ENCODE measurements around the gene SRF.
A peak's percentile ranks its signal among the peaks of the same experiment; 100 is the strongest.
"Not testable (repeated sequence)": the region's sequence is repeated elsewhere in the genome, so short reads cannot be mapped to it uniquely, and the experiment has no call there.

SRF gene

DNA sequence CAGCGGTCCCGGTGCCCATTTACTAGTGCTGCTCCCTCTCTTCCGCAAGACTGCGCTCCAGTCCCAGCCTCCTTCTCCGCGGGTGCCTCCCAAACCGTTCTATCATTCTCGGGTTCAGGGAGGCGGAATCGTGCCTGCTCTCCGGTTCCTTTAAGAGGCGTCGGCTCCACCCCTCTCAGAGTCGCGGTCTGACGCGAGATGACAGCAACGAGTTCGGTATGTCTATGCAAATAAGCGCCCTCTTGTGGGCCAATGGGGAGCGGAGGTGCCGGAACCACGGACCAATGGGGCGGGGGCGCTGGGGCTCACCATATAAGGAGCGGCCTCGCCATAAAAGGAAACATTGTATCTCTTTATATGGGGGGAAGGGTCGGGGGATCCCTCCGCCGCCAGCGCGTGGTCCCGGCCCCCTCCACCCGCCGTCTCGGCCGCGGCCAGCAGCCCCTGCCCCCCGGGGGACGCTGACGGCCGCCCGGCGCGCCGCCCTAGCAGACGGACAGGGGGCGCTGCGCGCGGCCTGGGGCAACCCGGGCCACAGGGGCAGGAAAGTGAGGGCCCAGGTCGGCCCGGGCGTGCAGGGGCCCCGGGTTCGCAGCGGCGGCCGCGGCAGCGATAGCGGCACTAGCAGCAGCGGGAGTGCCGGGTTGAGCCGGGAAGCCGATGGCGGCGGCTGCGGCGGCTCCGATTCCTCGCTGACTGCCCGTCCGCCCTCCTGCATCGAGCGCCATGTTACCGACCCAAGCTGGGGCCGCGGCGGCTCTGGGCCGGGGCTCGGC, at the start of gene SRF:
Gene SRF (plus strand): TSS at position 339 of the 776 bp plus-strand sequence. CDS start 388 bp downstream, at position 727.
- peak; percentile 98 to 99 for DNase-seq (ENCODE audit: low read depth in 2 of 2)

DNA sequence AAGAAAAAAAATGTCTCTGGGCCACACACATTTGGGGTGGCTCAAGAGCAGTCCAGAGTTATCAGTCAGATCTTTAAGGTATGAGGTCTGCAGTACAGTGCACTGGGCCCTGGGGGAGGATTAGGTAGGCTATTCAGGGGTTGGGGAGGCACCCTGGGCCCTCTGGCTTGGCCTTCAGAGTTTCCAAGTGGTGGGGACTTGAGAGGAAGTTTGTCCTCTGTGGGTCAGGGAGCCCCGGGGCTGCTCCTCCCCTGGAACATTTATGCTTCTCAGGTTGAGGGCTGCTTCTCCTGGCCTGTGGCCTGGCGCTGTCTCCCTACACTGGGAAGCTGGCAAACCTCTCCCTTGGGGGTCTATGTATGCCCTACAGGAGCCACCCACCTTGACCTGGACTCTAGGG, 48.9 kb upstream of the SRF start:
- no peak for DNase-seq (ENCODE audit: low read depth in 2 of 2)

DNA sequence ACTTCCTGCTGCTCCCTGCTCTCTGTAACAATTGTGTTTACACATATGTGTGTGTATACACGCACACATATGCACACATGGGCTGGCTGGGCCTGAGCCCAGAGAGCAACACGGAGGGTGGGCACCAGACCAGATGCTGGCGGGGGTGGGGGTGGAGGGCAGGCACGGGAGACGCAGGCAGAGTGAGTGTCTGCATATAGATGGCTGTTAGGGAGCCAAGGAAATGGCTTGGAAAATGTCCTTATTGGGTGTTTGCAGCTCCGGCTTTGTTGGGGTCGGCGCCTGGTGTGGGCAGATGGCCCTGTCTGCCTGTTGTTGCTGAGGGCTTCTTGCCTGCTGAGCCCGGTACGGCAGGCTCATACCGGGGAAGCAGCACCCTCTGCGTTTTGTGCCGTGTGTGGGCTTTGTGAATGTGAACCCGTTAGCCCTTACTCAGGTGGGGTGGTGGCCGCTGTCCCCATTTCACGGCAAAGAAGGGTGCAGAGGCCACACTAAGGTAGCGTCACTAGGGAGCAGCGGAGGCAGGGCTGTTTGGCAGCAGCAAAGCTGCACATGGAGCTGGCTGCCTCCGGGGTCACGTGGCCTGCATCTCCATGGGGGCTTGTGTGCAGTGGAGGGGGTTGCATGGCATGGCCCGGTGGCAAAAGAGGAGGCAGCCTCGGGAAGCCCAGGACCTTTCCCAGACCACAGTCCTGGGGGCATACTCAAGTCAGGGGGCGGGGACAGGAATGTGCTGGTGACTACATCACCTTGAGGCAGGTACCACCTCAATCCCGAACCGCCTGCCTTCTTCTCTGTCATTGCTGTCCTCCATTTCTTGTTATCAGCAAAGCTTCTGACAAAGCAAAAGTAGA, 47.4 kb upstream of the SRF start:
- DNase-seq (ENCODE audit: low read depth in 2 of 2), result no peak

DNA sequence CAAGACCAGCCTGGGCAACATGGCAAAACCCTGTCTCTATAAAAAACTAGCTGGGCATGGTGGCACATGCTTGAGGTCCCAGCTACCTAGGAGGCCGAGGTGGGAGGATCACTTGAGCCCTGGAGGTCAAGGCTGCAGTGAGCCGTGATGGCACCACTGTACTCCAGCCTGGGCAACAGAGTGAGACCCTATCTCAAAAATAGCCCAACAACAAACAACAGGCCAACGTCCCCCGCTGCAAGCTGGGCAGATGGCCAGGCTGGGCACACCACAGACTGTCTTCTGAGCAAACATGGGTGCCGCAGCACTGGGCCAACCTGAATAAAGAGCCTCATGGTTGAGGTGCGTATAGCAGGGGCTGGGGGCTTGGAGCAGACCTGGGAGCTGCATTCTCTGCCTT, 46.6 kb upstream of the SRF start:
- no peak for DNase-seq (ENCODE audit: low read depth in 2 of 2)

DNA sequence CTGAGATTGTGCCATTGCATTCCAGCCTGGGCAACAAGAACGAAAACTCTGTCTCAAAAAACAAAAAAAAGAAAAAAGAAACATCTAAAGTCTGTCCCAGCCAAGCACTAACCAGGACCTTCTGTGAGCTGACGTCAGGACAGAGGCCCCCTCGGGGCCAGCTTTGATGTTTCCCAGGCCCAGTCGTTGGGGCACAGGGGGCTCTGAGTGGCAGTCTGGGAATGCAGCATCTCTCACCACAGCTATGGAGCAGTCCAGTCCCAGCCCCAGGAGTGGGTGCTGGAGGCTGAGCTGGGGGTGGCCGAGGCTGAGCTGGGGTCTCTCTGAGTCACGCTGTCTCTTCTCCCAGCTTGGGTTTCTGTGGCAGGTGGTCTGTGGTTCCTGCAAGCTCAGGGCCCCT, 46.0 kb upstream of the SRF start:
- DNase-seq (ENCODE audit: low read depth in 2 of 2), result no peak

DNA sequence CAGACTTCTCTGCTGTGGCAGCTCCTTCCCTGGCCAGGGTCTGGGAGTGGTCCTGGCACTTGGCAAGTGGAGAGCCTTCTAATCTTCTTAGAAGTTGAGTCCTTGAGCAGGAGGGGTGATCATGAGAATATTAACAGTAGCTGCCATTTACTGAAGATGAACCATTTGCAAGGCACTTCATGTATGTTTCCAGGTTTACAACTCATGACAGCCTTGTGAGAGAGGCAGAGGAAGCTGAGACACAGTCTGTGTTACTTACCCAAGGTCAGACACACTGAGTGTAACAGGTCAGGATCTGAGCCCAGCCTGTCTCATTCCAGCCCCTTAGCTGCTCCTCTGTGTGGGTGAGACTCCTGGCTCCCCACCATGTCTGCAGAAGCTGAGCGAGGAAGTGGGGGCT, 45.5 kb upstream of the SRF start:
- DNase-seq (ENCODE audit: low read depth in 2 of 2), result no peak

DNA sequence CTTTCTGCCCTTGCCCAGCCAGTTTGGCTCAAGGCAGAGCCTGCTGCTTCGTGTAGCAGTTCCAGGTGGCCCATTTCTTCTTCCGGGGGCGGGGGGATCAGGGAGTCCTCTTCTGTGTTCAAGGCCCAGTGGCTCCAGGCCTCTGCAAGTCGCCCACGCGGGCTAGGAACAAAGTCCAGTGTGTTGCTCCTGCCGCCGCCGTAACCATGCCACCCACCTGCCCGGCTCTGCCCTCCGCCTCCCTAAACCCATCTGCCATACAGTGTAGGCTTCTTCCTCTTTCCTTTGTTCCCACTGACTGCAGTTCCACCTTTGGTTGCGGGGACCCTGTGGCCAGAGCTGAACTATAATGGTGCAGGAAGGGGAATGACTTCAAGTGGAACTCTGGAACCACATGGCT, 43.9 kb upstream of the SRF start:
- no peak for DNase-seq (ENCODE audit: low read depth in 2 of 2)

DNA sequence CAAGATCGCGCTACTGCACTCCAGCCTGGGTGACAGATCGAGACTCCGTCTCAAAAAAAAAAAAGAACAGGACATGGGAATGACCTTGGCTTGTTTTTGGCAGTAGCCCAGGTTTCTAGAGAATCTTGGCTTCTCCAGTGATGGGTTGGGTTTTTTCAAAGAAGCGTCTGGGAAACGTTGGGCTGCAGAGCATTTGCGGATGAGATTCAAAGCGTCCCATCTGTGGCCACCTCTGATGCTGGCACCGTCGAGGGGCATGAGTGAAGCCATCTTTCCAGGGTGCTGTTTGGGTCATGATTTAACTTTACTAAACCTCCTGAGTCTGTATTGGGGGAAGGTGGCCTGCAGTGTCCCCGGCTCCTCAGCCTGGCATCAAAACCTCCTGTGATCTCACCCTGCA, 43.2 kb upstream of the SRF start:
- DNase-seq (ENCODE audit: low read depth in 2 of 2), result no peak

DNA sequence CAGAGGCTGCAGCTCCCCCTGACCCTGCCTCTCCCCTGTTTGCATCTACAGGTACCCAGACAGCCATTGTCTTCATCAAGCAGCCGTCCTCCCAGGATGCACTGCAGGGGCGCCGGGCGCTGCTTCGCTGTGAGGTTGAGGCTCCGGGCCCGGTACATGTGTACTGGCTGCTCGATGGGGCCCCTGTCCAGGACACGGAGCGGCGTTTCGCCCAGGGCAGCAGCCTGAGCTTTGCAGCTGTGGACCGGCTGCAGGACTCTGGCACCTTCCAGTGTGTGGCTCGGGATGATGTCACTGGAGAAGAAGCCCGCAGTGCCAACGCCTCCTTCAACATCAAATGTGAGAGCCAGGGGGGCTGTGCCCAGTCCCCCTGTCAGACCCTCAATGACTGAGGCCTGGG, 42.1 kb upstream of the SRF start:
- no peak for DNase-seq (ENCODE audit: low read depth in 2 of 2)

DNA sequence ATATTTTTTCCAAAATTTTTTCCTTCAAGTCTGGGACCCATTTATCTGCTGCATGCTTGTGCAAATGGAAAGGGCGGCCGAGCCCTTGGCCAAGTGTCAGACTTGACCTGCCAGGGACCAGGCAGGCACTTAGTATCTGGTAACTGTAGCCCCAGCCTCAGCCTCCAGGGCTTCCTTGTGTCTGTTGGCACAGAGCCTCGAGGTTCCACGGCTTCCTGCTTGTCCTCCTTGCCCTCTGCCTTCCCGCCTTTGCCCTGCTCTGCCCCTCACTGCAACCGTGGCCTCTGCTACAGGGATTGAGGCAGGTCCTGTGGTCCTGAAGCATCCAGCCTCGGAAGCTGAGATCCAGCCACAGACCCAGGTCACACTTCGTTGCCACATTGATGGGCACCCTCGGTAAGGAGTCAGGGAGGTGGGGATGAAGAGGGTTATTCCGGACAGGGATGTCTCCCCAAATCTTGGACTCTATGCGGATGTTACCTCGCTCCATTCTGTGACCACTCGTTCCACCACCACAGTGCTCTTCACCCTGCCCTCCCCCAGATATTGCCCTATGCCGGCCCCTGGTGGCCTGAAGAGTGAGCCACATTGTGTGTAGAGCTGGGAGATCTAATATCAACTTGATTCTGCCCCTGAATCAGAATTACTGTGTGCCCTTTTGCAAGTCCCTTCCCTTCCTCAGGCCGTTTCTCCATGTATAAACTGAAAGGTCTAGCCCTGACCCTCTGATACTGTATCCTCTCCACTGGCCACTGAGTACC, 41.5 kb upstream of the SRF start:
- DNase-seq (ENCODE audit: low read depth in 2 of 2), result no peak

DNA sequence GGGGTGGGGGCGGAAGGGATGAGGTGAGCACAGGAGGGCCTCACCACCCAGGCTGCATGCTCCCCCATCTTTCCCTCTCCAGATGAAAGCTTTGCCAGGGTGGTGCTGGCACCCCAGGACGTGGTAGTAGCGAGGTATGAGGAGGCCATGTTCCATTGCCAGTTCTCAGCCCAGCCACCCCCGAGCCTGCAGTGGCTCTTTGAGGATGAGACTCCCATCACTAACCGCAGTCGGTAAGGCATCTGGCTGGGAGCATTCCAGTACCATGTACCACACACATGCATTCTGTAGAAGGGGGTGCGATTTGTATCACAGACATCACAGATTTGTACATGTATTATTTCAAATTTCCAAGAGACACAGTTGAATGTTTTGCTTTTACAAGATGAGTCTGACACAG, 40.6 kb upstream of the SRF start:
- no peak for DNase-seq (ENCODE audit: low read depth in 2 of 2)

DNA sequence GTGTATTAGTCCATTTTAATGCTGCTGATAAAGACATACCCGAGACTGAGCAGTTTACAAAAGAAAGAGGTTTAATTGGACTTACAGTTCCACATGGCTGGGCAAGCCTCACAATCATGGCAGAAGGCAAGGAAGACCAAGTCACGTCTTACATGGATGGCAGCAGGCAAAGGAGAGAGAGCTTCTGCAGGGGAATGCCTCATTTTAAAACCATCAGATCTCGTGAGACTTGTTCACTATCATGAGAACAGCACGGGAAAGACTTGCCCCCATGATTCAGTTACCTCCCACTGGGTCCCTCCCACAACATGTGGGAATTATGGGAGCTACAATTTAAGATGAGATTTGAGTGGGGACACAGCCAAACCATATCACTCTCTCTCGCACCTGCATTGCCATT, 39.7 kb upstream of the SRF start:
- not testable (repeated sequence) for DNase-seq (ENCODE audit: low read depth in 2 of 2)

DNA sequence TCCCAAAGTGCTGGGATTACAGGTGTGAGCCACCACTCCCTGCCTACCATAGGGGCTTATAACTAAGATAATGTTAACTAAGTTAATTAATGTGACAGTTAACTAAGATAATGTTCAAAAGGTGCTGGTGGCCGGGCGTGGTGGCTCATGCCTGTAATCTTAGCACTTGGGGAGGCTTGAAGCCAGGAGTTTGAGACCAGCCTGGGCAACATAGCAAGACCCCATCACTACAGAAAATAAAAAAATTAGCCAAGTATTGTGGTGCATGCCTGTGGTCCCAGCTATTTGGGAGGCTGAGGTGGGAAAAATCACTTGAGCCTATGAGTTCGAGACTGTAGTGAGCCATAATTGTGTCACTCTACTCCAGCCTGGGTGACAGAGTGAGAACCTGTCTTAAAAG, 32.8 kb upstream of the SRF start:
- no peak for DNase-seq (ENCODE audit: low read depth in 2 of 2)

DNA sequence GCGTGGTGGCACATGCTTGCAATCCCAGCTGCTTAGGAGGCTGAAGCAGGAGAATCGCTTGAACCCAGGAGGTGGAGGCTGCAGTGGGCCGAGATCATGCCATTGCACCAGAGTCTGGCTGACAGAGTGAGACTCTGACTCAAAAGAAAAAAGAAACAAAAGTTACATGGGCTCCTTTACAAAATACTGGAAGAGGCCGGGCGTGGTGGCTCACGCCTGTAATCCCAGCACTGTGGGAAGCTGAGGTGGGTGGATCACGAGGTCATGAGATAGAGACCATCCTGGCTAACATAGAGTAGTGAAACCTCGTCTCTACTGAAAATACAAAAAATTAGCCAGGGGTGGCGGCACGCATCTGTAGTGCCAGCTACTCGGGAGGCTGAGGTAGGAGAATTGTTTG, 31.1 kb upstream of the SRF start:
- DNase-seq (ENCODE audit: low read depth in 2 of 2), result not testable (repeated sequence)

DNA sequence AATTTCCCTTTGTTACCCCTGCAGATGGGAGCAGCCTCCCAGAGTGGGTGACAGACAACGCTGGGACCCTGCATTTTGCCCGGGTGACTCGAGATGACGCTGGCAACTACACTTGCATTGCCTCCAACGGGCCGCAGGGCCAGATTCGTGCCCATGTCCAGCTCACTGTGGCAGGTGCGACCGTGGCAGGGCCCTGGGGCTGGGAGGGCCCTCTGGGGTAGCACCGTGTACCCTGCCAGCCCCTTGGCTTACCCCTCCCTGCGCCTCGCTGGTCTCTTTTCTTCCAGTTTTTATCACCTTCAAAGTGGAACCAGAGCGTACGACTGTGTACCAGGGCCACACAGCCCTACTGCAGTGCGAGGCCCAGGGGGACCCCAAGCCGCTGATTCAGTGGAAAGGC, 29.4 kb upstream of the SRF start:
- DNase-seq (ENCODE audit: low read depth in 2 of 2), result no peak

DNA sequence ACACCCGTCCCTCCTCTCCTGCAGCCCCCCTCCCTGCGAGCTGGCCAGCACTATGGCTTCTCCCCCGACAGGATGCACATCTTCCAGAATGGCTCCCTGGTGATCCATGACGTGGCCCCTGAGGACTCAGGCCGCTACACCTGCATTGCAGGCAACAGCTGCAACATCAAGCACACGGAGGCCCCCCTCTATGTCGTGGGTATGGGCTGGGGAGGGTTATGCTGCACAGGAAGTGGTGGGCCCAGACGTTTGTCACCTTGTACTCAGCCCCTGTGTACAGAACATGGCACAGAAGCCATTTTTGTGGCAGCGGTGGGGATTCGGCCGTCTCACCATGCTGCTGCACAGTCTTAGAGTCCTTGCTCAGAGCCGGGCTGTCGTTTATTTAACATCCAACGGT, 29.0 kb upstream of the SRF start:
- no peak for DNase-seq (ENCODE audit: low read depth in 2 of 2)

DNA sequence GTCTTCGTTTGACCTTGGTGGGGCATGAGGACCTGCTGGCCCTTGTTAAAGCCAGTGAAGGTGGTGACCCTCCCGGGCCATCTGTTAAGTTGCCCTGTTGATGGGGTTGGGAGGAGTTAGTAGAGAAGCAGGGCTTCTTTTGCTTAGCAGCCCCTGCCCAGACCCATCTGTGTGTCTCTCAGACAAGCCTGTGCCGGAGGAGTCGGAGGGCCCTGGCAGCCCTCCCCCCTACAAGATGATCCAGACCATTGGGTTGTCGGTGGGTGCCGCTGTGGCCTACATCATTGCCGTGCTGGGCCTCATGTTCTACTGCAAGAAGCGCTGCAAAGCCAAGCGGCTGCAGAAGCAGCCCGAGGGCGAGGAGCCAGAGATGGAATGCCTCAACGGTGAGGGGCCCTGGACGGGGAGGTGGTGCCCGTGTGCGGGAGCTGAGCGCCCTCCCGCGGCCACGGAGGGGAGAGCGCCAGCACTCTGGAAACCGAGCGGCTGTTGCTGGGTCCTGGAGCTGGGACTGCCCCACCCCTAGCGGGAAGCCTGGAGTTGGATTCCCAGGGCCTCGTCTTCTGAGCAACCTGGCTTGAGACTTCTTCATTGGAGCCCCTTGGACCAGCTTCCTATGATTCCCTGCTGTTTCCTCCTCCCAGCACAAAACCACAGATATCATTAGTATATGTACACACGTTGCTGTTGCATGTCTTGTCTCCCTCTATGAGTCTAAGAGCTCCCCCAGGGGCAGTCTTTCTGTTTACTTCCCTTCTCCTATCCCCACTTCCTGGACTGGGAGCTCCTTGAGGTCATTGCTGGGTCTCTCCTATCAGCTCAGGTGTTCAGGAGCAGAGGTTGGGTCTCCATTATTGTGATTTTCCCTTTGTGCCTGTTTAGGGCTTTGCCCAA, 27.6 kb upstream of the SRF start:
- peak; percentile 58 to 72 for DNase-seq (ENCODE audit: low read depth in 2 of 2)

DNA sequence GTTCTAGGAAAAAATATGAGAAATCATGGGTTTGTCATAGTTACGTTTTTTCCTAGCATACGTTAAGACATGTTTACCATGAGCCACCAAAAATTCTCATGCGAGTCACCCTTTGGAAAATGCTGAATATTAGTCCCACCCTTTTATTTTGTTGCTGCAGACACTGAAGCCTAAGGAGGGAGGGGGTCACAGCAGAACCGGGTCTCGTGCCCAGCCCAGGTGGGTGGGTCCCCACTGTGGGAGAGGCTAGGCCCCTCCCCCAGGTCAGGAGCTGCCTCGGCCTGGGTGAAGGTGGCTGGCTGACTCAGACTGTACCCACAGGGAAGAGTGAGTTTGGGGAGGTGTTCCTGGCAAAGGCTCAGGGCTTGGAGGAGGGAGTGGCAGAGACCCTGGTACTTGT, 26.2 kb upstream of the SRF start:
- DNase-seq (ENCODE audit: low read depth in 2 of 2), result no peak

DNA sequence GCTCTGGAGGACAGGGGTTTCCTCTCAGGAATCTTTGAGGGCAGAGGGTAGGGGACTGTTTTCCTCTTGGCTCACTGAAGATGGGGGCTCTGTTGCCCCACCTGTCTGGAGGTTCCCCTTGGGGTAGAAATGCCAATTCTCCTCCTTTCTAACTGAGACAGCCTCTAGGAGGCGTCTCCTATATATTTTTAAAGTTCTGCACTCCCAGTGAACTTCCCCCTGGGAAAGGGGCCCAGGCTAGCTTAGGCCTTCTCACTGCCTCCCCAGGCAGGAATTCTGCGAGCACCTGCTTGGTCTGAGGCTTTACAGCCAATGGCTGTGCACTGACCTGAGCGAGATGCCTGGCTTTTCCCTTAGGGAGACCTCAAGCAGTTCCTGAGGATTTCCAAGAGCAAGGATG, 24.8 kb upstream of the SRF start:
- no peak for DNase-seq (ENCODE audit: low read depth in 2 of 2)

DNA sequence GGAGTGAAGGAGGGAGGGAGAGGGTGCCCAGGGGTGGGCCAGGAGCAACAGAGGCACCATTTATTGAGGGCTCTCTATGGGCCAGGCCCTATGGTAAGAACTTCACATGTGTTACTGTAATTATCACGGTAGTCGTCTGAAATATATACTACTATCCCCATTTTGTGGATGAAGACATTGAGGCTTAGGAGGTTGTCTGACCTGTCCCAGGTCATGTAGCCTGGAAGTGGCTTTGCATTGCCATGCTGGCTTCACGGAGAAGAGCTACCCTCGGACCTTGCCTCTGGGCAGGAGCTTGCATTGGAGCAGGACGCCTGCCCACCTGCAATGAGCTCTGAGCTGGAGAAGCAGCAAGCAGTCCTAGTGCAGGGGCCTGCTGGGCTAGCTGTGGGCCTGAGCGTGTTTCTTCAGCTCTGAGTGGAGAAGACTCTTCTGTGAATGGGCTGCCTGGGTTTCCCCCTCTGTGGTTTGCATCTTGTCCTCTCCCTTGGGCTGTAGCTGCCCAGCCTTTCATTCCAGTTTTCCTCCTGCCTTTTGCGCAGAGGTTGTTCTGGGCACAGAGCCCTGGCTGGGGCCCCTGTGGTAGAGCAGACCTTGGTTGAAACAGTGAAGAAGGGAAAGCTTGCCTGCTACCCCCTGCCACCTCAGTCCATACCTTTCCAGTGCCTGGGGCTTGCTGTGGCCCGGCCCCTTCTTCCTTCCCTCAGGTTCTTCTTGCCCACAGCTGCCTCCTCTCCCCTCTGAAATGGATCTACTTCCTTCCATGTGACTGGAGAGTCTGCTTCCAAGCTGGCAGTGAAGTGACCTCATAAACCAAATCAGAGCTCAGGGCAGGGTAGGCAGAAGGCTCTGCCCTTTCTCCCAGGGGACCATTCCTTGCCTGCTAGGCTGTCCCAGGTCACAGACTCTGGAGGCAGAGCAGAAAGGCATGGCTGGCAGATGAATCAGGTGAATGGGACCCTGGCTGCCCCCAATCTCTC, 24.1 kb upstream of the SRF start:
- DNase-seq (ENCODE audit: low read depth in 2 of 2), result no peak
